SIG-M5 treated with dmso at 0.1 percent for 504 hours (cell line): ENCODE data around the gene PLA2G4B.

Source experiments
- DNase-seq: peaks from one replicate; lab custom pipeline; 2025; ENCODE audit not compliant: unreplicated experiment; lab: John Stamatoyannopoulos, UW

Gene PLA2G4B

DNA sequence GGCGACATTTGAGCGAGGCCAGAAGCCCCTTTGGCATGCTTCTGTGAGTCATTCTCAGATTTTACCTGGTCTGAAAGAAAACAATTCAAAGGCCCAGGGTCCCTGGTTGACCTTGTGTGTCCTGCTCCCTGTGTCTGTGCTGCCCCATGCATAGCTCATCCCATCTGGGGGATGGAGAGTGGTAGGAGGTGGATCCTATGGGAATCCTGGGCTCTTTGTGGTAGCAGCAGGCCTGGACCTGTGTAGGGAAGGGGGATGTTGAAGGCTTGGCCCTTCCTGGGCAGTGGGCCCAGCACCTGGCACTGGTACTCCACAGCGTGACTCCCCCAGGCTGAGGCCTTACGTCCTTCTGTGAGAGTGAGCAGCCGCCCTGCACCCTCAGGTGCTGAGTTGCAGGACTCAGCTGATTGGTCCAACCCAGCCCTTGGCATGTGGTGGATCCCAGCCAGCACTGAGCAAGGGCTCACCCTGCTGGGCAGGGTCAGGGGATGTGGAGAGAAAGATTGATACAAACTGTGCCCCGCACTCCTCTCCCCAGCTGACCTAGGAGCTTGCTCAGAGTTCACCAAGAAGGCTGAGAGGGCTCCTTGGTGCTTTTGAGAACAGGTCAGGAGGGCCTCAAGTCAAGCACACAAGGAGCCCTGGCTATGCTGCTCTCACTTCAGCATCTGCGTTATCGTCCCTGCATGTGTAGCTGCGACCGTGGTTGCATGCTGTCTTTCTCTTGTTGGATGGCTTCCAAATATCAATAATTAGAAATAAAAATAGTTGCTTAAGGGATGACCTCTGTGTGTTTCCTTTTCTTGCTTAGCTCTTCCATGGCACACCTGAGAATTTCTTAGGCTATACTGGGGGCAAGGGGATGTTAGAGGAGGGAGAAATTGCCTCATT, 32.1 kb upstream of the PLA2G4B start:
- no peak for DNase-seq

DNA sequence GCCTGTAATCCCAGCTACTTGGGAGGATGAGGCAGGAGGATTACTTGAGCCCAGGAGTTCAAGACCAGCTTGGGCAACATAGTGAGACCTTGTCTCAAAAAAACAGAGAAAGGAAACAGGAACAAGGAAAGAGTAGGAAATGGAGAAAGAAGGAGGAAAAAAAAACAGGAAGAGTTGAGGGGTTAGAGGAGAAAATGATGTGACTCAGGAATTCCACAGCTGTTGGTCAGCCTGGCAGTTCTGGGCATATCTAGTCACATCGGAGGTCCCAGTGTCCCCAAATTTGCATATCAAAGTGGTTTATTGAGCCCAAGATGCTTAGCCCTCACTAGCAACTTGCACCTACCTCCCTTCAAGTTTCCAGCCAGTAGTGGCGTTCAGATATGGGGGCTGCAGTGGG, 29.5 kb upstream of the PLA2G4B start:
- no peak for DNase-seq

DNA sequence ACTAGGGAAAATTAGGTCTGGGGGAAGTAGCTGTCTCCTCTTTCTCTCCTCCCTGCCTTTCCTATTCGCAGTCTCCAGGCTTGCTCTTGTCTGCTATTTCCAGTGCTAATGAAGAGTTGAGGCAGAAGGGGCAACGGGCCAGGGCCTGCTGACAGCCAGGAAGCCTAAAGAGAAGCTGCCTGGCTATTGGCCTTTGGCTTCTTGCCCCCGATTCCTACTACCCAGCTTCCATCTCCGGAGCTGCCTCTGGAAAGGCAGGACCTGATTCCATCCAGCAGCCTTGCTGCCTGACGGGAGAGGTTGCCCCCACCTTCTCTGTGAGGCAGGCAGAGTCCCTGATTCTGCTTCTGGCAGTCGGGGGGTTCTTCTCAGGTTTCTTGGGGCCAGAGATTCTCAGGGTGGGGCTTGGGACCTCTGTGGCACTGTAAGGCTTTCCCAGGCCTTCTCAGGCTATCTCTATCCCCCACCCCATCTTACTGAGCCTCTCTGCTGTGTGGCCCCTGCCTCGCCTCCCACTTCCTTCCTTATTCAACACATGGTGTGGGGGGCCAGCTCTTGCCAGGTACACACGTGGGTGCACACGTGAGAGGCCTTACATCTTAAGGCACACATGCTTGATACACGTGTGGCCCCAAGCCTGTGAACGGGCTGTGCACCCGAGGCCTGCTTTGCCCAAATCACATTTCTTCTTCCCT, 29.0 kb upstream of the PLA2G4B start:
- DNase-seq: no peak

DNA sequence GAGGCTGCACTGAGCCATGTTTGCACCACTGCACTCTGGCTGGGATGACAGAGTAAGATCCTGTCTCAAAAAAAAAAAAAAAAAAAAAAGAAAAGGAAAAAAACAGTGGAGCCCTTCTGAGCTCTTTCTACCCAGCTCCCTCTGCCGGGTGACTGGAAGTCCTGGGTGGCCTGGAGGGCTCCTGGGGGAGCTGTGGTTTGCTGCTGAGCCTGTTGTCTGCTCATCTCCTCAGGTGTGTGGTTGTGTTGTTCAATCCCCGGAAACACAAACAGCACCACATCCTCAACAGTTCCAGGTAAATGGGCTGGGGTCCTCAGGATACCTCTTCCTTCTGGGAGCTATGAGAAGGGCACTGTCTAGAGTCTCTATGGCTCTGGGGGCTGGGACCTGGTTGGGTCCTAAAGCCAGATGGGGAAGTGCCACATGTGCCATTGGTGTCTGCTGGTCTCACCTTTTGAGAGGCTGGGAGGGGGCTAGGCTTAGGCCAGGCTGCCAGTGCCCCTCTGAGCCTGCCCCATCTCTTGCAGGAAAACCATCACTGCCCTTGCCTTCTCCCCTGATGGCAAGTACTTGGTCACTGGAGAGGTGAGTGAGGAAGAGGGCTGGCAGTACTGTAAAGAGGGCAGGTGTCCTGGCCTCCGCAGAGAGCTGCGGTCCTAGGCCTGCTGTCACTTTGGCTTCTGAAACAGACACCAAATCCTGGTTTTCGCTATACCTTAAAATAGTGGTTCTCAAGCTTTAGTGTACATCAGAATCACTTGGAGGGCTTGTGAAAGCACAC, 27.8 kb upstream of the PLA2G4B start:
- DNase-seq: no peak

DNA sequence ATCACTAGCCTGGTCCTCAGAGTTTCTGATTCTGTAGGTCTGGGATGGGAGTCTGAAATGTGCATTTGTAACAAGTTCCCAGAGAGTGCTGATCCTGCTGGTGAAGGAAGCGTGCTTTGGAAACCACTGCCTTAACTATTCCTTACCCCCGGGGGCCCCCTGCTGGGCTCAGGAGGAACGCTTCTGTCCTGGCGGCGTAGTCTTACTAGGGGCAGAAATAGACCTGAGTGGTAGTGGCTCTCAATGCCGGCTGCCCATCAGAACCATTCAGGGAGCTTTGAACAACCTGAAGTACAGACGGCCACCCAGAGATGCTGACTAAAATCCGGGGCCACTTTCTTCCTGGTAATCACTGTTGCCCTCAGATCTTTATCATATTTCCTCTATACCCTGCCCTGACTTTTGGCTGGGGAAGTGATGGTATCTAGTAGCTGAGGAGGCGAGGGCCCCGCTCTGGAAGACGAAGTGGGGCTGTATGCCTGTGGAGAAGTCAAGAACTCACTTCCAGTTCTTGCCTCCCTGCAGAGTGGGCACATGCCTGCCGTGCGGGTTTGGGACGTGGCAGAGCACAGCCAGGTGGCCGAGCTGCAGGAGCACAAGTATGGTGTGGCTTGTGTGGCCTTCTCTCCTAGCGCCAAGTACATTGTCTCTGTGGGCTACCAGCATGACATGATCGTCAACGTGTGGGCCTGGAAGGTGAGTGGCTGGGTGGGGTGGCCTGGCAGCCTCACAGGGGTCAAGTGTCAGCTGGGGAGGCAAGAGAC, 27.0 kb upstream of the PLA2G4B start:
- peak; percentile 68 for DNase-seq

DNA sequence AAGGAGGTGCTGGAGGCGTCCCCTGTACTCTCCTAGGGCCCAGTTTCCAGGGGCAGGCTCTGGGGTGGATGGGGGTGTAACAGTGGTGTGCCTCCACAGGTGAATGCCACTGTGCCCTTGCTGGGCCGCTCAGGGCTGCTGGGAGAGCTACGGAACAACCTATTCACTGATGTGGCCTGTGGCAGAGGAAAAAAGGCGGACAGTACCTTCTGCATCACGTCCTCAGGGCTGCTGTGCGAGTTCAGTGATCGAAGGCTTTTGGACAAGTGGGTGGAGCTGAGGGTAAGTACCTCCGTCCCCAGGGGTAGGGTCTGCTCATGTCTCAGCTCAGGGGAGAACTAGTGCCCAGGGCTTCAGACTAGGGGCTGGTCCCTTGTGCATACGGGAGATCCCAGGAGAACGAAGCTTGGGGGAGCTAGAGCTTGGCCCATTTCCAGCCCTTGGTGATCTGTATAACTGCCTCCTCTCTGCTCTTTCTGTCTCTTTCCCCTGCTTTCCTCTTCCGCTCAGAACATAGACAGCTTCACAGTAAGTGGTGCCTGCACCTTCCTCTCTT, 25.7 kb upstream of the PLA2G4B start:
- no peak for DNase-seq

DNA sequence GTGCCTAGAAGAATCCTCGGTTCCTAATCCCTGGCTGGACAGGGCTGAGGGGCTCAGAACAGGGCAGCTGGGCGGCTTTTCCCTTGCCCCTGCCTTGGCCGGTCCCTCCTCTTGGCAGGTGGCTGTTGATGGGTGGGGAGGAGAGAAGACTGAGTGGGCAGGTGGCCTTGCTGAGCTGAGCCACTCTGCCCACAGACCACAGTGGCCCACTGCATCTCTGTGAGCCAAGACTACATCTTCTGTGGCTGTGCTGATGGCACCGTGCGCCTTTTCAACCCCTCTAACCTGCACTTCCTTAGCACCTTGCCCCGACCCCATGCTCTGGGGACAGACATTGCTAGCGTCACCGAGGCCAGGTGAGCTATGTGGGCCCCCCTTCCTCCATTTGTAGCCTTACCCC, 25.2 kb upstream of the PLA2G4B start:
- DNase-seq: no peak

DNA sequence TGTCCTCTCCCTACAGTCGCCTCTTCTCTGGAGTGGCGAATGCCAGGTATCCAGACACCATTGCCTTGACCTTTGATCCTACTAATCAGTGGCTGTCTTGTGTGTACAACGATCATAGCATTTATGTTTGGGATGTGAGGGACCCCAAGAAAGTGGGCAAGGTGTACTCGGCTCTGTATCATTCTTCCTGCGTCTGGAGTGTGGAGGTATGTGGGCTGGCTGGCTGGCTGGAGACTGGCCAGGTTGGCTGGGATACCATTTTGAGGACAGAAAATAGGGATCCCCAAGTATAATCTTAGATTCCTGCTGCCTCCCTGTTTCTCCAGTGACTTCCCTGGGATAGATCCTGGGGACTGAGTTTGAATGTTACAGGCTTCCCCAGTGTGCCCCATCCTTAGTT, 24.1 kb upstream of the PLA2G4B start:
- DNase-seq: no peak

DNA sequence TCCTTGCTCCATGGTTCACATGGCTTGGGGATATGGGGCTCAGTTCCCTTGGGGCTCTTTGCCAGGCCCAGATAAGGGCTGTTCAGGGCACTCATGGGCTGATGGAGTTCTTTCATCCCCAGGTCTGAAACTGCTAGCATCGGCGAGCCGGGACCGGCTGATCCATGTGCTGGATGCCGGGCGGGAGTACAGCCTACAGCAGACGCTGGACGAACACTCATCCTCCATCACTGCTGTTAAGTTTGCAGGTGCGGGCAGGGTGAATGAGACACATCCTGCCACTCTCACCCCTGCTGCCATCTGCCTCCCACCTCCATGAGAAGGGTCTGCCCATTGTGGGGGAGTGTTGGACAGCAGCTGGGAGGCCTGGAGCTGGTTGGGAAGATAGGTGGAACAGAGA, 21.9 kb upstream of the PLA2G4B start:
- DNase-seq: no peak

DNA sequence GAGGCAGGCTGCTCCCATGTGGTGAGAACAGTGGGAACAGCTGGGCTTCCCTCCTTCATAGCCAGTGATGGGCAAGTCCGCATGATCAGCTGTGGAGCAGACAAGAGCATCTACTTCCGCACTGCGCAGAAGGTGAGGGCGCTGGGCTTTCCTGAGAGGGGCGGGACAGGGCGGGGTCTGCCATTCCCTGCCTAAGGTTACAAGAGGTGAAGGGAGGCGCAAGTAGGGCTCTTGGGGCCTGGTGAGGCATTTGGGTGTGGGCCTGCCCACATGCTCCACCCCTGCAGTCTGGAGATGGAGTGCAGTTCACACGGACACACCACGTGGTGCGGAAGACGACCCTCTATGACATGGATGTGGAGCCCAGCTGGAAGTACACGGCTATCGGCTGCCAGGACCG, 21.3 kb upstream of the PLA2G4B start:
- DNase-seq: no peak

DNA sequence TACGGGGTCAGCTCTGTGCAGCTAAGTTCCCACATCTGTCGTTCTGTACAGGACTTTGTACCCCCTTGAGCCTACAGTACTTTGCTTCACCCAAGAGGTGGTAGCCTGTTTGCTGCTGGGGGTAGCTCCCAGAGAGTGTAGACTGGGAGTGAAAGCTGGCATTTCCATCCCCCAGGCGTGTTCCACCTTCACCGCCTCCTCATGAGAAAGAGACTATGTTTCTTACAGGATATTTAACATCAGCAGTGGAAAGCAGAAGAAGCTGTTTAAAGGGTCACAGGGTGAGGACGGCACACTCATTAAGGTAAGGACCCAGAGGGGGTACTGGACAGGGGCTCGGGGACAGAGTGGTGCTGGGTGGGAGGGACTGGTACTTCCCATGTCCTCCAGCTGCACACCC, 20.9 kb upstream of the PLA2G4B start:
- no peak for DNase-seq

DNA sequence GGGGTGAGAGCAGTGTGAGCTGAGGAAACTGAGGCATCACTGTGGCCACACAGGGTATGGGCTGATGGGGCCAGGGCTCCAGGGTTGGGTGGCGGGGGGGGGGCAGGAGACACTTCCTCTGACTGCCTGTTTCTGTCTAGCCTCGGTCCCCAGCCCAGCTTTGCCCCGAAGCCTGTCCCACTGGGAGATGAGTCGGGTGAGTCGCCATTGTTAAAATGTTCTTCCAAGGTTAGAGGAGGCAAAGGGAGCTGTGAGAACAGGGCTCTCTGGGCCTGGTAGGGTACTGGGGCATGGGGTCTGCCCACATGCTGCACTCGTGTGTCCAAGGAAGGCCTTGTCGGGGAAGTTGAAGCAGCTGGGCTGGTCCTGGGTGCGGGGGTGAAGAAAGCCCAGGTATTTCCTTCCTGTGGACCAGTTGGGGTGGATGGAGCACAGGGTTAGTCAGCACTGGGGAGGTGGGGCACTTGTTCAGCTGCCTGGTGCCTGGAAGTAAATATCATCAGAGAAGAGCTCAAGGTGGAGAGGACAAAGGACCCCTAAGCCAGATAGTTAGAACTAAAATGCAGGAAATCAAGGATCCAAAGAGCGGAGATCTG, 19.1 kb upstream of the PLA2G4B start:
- DNase-seq: no peak

DNA sequence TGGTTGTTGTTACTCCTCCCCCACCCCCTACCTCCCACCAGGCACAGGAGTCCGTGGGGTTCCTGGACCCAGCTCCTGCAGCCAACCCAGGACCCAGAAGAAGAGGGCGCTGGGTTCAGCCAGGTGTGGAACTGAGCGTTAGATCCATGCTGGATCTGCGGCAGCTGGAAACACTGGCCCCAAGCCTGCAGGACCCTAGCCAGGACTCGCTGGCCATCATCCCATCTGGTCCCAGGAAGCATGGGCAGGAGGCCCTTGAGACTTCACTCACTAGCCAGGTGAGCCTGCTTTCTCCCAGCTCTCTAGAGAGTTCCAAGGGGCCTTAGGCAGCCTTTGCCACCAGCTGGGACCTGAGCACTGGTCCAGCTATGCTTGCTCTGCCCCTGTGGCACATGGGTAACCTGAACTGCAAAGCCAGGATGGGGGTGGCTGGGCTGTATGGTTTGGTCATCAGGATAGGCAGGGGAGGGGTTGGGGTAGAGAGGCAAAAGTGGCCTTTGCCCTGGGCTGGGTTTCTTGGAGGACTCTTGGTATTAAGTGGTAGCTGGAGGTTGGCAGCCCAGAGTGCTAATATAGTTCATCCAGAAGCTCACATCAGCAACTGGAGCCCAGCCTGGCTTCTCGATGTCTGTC, 17.7 kb upstream of the PLA2G4B start:
- no peak for DNase-seq

DNA sequence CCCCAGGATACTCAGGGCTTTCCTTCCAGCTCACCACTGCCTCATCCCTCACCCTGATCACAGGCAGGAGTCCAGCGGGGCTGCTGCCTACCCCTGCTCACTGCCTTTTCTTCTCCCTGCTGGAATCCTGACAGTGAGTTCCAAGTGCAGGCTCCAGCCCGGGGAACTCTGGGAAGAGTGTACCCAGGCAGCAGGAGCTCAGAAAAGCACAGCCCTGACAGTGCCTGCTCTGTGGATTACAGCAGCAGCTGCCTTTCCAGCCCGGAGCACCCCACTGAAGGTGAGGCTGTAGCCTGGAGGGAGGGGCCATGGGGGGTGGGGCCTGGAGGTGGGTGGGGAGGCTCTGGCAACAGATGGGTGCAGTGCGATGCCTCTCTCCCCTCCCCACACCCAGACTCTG, 16.8 kb upstream of the PLA2G4B start:
- no peak for DNase-seq

DNA sequence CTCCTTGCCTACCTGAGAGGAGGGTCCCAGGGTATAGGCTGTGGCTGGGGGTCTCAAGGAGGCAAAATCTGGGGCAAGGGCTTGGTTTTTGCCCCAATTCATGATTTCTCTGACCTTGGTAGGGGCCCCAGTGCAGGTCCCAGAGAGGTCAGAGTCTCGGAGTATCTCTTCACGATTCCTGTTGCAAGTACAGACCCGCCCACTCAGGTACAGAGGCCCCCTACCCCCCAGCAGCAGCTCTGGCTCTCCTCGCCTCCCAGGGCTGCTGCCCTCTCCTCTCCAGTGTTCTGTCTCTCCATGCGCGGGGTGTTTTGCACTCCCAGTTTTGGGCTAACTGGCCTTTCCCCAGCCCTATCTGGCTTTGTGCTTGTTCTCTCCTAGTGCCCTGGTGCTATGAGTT, 16.2 kb upstream of the PLA2G4B start:
- DNase-seq: no peak

DNA sequence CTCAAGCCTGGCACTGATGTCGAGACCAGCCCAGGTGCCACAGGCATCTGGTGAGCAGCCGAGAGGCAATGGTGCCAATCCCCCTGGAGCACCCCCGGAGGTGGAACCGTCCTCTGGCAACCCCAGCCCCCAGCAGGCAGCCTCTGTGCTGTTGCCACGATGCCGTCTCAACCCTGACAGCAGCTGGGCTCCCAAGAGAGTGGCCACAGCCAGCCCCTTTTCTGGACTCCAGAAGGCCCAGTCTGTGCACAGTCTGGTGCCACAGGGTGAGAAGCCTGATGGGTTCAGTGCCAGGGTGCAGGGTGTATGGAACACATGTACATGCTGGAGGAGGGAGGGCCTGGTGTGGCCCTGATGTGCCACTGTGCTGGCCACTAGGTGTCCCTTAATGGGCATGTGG, 15.7 kb upstream of the PLA2G4B start:
- DNase-seq: no peak

DNA sequence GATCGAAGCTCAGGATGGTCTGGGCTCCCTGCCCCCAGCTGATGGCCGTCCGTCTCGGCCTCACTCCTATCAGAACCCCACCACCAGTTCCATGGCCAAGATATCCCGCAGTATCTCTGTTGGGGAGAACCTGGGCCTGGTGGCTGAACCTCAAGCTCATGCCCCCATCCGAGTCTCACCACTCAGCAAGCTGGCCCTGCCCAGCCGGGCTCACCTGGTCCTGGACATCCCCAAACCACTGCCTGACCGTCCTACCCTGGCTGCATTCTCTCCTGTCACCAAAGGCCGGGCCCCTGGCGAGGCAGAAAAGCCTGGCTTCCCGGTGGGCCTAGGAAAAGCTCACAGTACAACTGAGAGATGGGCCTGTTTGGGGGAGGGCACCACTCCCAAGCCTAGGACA, 15.1 kb upstream of the PLA2G4B start:
- no peak for DNase-seq

DNA sequence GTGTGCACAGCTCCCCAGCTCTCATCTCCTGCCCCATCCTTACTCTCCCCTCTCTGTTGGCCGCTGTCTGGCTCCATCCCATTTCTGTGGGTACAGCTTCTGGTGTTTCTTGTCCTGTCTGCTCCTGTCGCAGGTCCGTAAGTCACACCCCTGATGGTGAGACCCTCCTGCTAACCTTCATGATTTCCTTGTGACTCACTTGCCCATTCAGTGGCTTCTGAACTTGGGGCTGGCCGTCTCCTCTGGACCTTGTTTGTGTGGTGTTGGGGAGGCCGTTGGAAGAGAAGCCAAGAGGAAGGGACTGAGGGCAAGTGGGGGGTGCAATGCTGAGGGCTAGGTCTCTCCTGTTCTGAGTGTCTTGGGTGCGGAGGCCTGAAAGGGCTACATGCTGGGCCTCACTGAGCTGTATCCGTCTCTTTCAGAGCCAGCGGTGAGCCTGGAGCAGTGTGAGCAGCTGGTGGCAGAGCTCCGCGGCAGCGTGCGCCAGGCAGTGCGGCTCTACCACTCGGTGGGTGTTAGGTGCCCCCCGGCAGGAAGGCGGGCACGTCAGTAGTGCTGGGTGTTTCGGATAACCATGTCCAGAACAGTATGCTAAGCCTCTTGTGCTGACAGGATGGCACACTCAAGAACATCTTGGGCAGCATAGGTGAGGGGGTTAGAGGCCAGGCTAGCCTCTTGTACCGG, 14.4 kb upstream of the PLA2G4B start:
- no peak for DNase-seq

DNA sequence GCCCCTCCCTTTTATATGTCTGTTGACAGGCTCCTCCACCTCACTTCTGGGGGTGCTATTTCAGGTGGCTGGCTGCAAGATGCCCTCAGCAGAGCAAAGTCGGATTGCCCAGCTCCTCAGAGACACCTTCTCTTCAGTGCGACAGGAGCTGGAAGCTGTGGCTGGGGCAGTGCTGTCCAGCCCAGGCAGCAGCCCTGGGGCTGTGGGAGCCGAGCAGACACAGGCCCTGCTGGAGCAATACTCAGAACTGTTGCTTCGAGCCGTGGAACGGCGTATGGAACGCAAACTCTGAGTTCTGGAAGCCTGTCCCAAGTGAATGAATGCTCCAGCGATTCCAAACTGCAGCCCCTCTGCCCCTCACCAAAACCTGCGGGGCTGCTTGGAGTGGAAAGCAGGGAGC, 13.5 kb upstream of the PLA2G4B start:
- no peak for DNase-seq
